Keratinocyte (primary cell): ENCODE measurements around the gene NPC2. TPM values are rescaled to one million over a fixed set of nuclear protein-coding genes. Genes with fewer than 3 reads are reported as not detected.

ENCODE experiments used
- DNase-seq: peaks from one replicate; pipeline ENCODE4 v3.0.0-alpha.2; 2011; ENCODE audit warnings: low read depth, missing footprints, low spot score
- FAIRE-seq: peaks from 2 replicates; lab custom pipeline; 2011; peaks lifted over from hg19 to GRCh38; lab: Jason Lieb, UNC
- H2AFZ ChIP-seq: 2 replicates; pipeline ENCODE4 v1.6.0; 2012; ENCODE audit warnings: low read length, control low read depth, inconsistent platforms; ENCODE audit not compliant: control insufficient read depth
- H3K27ac ChIP-seq: 2 replicates; pipeline ENCODE4 v1.5.1; 2011; ENCODE audit warnings: low read length; ENCODE audit not compliant: control insufficient read depth, insufficient read depth
- H3K27me3 ChIP-seq: 3 replicates; pipeline ENCODE4 v1.6.0; 2011; ENCODE audit warnings: low read length; ENCODE audit not compliant: control insufficient read depth, insufficient read depth; ENCODE audit errors: extremely low read depth
- H3K36me3 ChIP-seq, 2 experiments: 2 replicates in 1 of 2; 3 replicates in 1 of 2; pipeline ENCODE4 v1.5.1; 2011; ENCODE audit warnings: low read length in 2 of 2, mild to moderate bottlenecking in 1 of 2; ENCODE audit not compliant: control insufficient read depth in 2 of 2, insufficient read depth in 2 of 2; ENCODE audit errors: extremely low read depth in 1 of 2
- H3K4me1 ChIP-seq: 3 replicates; pipeline ENCODE4 v1.5.1; 2011; ENCODE audit warnings: low read length; ENCODE audit not compliant: control insufficient read depth, insufficient read depth; ENCODE audit errors: extremely low read depth
- H3K4me2 ChIP-seq: 3 replicates; pipeline ENCODE4 v1.6.0; 2011; ENCODE audit warnings: low read depth, low read length; ENCODE audit not compliant: control insufficient read depth, insufficient read depth; ENCODE audit errors: extremely low read depth
- H3K4me3 ChIP-seq, 3 experiments: fragments of 200-600 bp in 1 of 3; sonication (generic) in 1 of 3; 2 replicates in 2 of 3; 3 replicates in 1 of 3; pipeline ENCODE4 v1.5.1; 2011 to 2016; ENCODE audit warnings: low read length in 3 of 3, mild to moderate bottlenecking in 3 of 3, control low read depth in 2 of 3, inconsistent platforms in 1 of 3, low read depth in 1 of 3, mixed read lengths in 1 of 3, mixed run types in 1 of 3, moderate library complexity in 1 of 3; ENCODE audit not compliant: control insufficient read depth in 2 of 3, insufficient read depth in 2 of 3; ENCODE audit errors: extremely low read depth in 1 of 3
- H3K79me2 ChIP-seq: 2 replicates; pipeline ENCODE4 v1.6.0; 2012; ENCODE audit warnings: low read length; ENCODE audit not compliant: control insufficient read depth, insufficient read depth
- H3K9ac ChIP-seq: 3 replicates; pipeline ENCODE4 v1.6.0; 2011; ENCODE audit warnings: low read length; ENCODE audit not compliant: control insufficient read depth, insufficient read depth; ENCODE audit errors: extremely low read depth
- H3K9me1 ChIP-seq: 3 replicates; pipeline ENCODE4 v1.6.0; 2011; ENCODE audit warnings: low read length; ENCODE audit not compliant: control insufficient read depth, insufficient read depth; ENCODE audit errors: extremely low read depth
- H3K9me3 ChIP-seq: 2 replicates; pipeline ENCODE4 v1.5.1; 2012; ENCODE audit warnings: low read depth, low read length; ENCODE audit not compliant: control insufficient read depth
- H4K20me1 ChIP-seq: 3 replicates; pipeline ENCODE4 v1.6.0; 2011; ENCODE audit warnings: low read length; ENCODE audit not compliant: control insufficient read depth, insufficient read depth; ENCODE audit errors: extremely low read depth
- CTCF ChIP-seq, 3 experiments: IDR thresholded peaks in 1 of 3; conservative IDR thresholded peaks in 1 of 3; optimal IDR thresholded peaks in 1 of 3; 2 replicates in 2 of 3; 3 replicates in 1 of 3; pipeline versions ENCODE3 to v1.5.1; 2011; ENCODE audit warnings: low read length in 3 of 3, mild to moderate bottlenecking in 3 of 3, moderate library complexity in 2 of 3, control low read depth in 1 of 3, inconsistent platforms in 1 of 3; ENCODE audit not compliant: insufficient read depth in 2 of 3; ENCODE audit errors: extremely low read depth in 1 of 3
- EZH2 ChIP-seq: IDR thresholded peaks from one replicate; pipeline ENCODE4 v1.6.1; 2012; ENCODE audit warnings: inconsistent platforms, mild to moderate bottlenecking, low read length, moderate library complexity
- dilution Hi-C: fragments of 300-500 bp; cut with MboI; formaldehyde crosslinking; loops from one replicate; pipeline ENCODE4 v1.7.0; 2020; ENCODE audit warnings: low sequenced_read_pairs; ENCODE audit not compliant: extremely low pct_ligation_motif_present
- polyA plus RNA-seq, 5 experiments: library from polyadenylated mRNA; depleted of rRNA in 3 of 5; stranded (reverse) in 3 of 5; stranded (forward) in 1 of 5; unstranded in 1 of 5; fragments of >200 nt; gene quantifications; 1 replicate in 1 of 5; 2 replicates in 3 of 5; 3 replicates in 1 of 5; pipeline versions ENCODE4 v1.2.1 to v1.2.3, GENCODE V29; 2011 to 2012; ENCODE audit warnings: missing spikeins in 2 of 5, low read depth in 1 of 5, low replicate concordance in 1 of 5

The NPC2 gene
- polyA plus RNA-seq, 1 donor (not counting 4 experiments of a cell fraction or from before 2014, with no cell fraction given), result 221 TPM

- Histone ChIP-seq H2AFZ (no peak overlapping the region), H3K4me1 (peaks cover 19% of the 10 kb centered on the region), H3K36me3 (peaks cover 74 to 76% of the 10 kb centered on the region in 2 experiments), H3K27me3 (no peaks in the 10 kb centered on the region), H3K9ac (no peak overlapping the region), H3K4me3 (no peak overlapping the region), H3K79me2 (no peaks in the 10 kb centered on the region), H3K9me1 (no peaks in the 10 kb centered on the region), H3K27ac (no peak overlapping the region), H4K20me1 (no peaks in the 10 kb centered on the region), H3K4me2 (no peak overlapping the region), H3K9me3 (no peaks in the 10 kb centered on the region)
- FAIRE-seq (no peak), DNase-seq (no peak)
- dilution Hi-C loops, result no loop called here
- TF ChIP-seq EZH2 (no peak), CTCF (optimal IDR thresholded peaks at IDR 0.05 in 1 of 3, IDR thresholded peaks at IDR 0.05 in 1 of 3, conservative IDR thresholded peaks at IDR 0.05 in 1 of 3; ENCODE audit: extremely low read depth in 1 of 3, insufficient read depth in 2 of 3, low read length in 3 of 3) (no peak)
Observed at GRCh38 chr14:74503938-74504335, 10.8 kb upstream of the NPC2 start.

- Histone ChIP-seq H3K4me2 (no peak overlapping the region), H3K4me1 (peaks cover 19% of the 10 kb centered on the region), H3K27ac (no peak overlapping the region), H3K36me3 (peaks cover 69 to 76% of the 10 kb centered on the region in 2 experiments), H4K20me1 (no peaks in the 10 kb centered on the region), H3K9me3 (no peaks in the 10 kb centered on the region), H3K79me2 (no peaks in the 10 kb centered on the region), H3K9me1 (no peaks in the 10 kb centered on the region), H2AFZ (no peak overlapping the region), H3K27me3 (no peaks in the 10 kb centered on the region), H3K4me3 (no peak overlapping the region), H3K9ac (no peak overlapping the region)
- dilution Hi-C loops, result no loop called here
- TF ChIP-seq CTCF (optimal IDR thresholded peaks at IDR 0.05 in 1 of 3, IDR thresholded peaks at IDR 0.05 in 1 of 3, conservative IDR thresholded peaks at IDR 0.05 in 1 of 3; ENCODE audit: extremely low read depth in 1 of 3, insufficient read depth in 2 of 3, low read length in 3 of 3) (no peak), EZH2 (no peak)
- no peak for FAIRE-seq
- no peak for DNase-seq
Observed at GRCh38 chr14:74503291-74503937, 10.3 kb upstream of the NPC2 start.
